Pancreas (tissue), 10 donors: ENCODE data around the gene NME7. TPM values are rescaled to one million over a fixed set of nuclear protein-coding genes. Genes with fewer than 3 reads are reported as not detected.

Experiments
- ATAC-seq, 4 donors: fragments of 200-7000 bp; cut with Tn5 transposase; one replicate each; pipeline versions ENCODE4 v1.8.0 to v1.9.1; 2020; ENCODE audit warnings: mild to moderate bottlenecking in 4 of 4, moderate library complexity in 4 of 4
- DNase-seq, 6 donors: peaks; one replicate each; pipeline ENCODE4 v3.0.0-alpha.2; 2020
- FAIRE-seq: peaks from 2 replicates; lab custom pipeline; 2012; peaks lifted over from hg19 to GRCh38; lab: Jason Lieb, UNC
- H3K27ac ChIP-seq, 4 donors: fragments of 200-600 bp; sonication (generic); 1 replicate in 3 of 4; 2 replicates in 1 of 4; pipeline versions ENCODE4 v1.5.0 to v1.8.0; 2020
- H3K27me3 ChIP-seq, 4 donors: fragments of 200-600 bp; one replicate each; pipeline ENCODE4 v1.8.0; 2021
- H3K36me3 ChIP-seq, 3 donors: fragments of 200-600 bp; sonication (generic) in 1 of 3; one replicate each; pipeline versions ENCODE4 v1.5.0 to v1.8.0; 2020 to 2021
- H3K4me1 ChIP-seq, 3 donors: fragments of 200-600 bp; one replicate each; pipeline ENCODE4 v1.8.0; 2021
- H3K4me3 ChIP-seq, 4 donors: fragments of 200-600 bp; sonication (generic) in 2 of 4; one replicate each; pipeline versions ENCODE4 v1.5.0 to v1.8.0; 2020 to 2021
- H3K9me3 ChIP-seq, 4 donors: fragments of 200-600 bp; one replicate each; pipeline ENCODE4 v1.8.0; 2021
- CTCF ChIP-seq, 4 donors: fragments of 200-600 bp; sonication (generic) in 3 of 4; IDR thresholded peaks; one replicate each; pipeline versions ENCODE4 v1.5.0 to v1.8.0; 2021; ENCODE audit warnings: antibody characterized with exemption in 4 of 4
- WGBS, 2 donors: extraction: QIAGEN DNeasy Blood & Tissue Kit; methylation state at CpG; one replicate each; pipeline ENCODE4 v1.1.7; 2013; 5-methylcytosine and 5-hydroxymethylcytosine counted together
- intact Hi-C, 3 donors: fragments of 100-400 bp; cut with DNase I; formaldehyde crosslinking; loops; one replicate each; pipeline versions ENCODE4 v1.11.1 to v1.14.2; 2022
- polyA plus RNA-seq, 2 donors: library from polyadenylated mRNA; stranded (reverse); fragments of 200-250 nt; gene quantifications; one replicate each; pipeline ENCODE4 v1.2.3, GENCODE V29; 2013
- total RNA-seq, 6 donors: library from RNA; stranded (reverse); fragmentation: NEBNext Ultra II Directional in 4 of 6; extraction: Animal tissue kit (Norgen Biotek cat#: 25700) in 4 of 6; gene quantifications; one replicate each; pipeline versions ENCODE4 v1.2.1 to v1.2.4, GENCODE V29; 2021 to 2023
- donor health status: healthy with polysubstance abuse.
- donor health status: DM: no; HTN: no; CAD: no; lungs with moderate emphysema.
- donor health status: DM: no; HTN: no; CAD: no.
- donor health status: control.
- donor health status: control.
- donor health status: Bipolar disorder and iron deficiency.
- donor health status: DM: yes; HTN: yes; CAD: no.
- donor health status: DM: no; HTN: no; CAD: no.
- donor health status: DM: no; HTN: no; CAD: no.
- donor health status: DM: yes; HTN: yes; CAD: no.

NME7 gene
- total and polyA plus RNA-seq, 8 donors, result 5.0 to 12.6 (median 8.0) TPM

- intact Hi-C loops, result no loop called here
- no peak overlapping the region for H3K4me3 ChIP-seq
- peak; percentile 34 for FAIRE-seq
- no peaks in the 10 kb centered on the region for H3K27me3 ChIP-seq
- no peak for TF ChIP-seq CTCF (IDR thresholded peaks at IDR 0.05)
- no peak overlapping the region for H3K27ac ChIP-seq
- DNase-seq, result no peak
- 94 to 96% methylated on average over 1 of the region's 1 CpG for WGBS, 2 donors
- no peak for ATAC-seq
- no peaks in the 10 kb centered on the region for H3K36me3 ChIP-seq
- no peaks in the 10 kb centered on the region for H3K9me3 ChIP-seq
- H3K4me1 ChIP-seq, result no peaks in the 10 kb centered on the region
Measured at GRCh38 chr1:169207797-169208520, 159.6 kb downstream of the NME7 start.

- DNase-seq, result no peak
- H3K36me3 ChIP-seq, result no peaks in the 10 kb centered on the region
Measured at GRCh38 chr1:169204157-169204556, 163.4 kb downstream of the NME7 start.

GRCh38 chr1:169202791-169203665, 164.6 kb downstream of the NME7 start:
- TF ChIP-seq CTCF (IDR thresholded peaks at IDR 0.05), result no peak
- FAIRE-seq, result no peak
- peak in 2 of 4 donors; percentile 31 to 60 for ATAC-seq
- no peak for DNase-seq
- Histone ChIP-seq H3K9me3 (no peaks in the 10 kb centered on the region), H3K4me1 (no peaks in the 10 kb centered on the region), H3K27ac (no peak overlapping the region), H3K27me3 (no peaks in the 10 kb centered on the region), H3K36me3 (no peaks in the 10 kb centered on the region), H3K4me3 (no peak overlapping the region)
- 98 to 99% methylated on average over 3 of the region's 3 CpGs for WGBS, 2 donors
- intact Hi-C loops, result no loop called here

More at GRCh38 chr1:169204157-169204556, 163.4 kb downstream of the NME7 start:
- intact Hi-C loops, result no loop called here
- FAIRE-seq, result no peak
- ATAC-seq, result no peak
- no peaks in the 10 kb centered on the region for H3K9me3 ChIP-seq
- H3K27ac ChIP-seq, result no peak overlapping the region
- no peaks in the 10 kb centered on the region for H3K27me3 ChIP-seq
- no peaks in the 10 kb centered on the region for H3K4me1 ChIP-seq
- no peak overlapping the region for H3K4me3 ChIP-seq
- no peak for TF ChIP-seq CTCF (IDR thresholded peaks at IDR 0.05)

- TF ChIP-seq CTCF (IDR thresholded peaks at IDR 0.05), result no peak
- no peaks in the 10 kb centered on the region for H3K27me3 ChIP-seq
- no peak for ATAC-seq
- no peaks in the 10 kb centered on the region for H3K36me3 ChIP-seq
- no peak overlapping the region for H3K27ac ChIP-seq
- FAIRE-seq, result no peak
- no peak for DNase-seq
- no peak overlapping the region for H3K4me3 ChIP-seq
- WGBS, 2 donors, result 96 to 100% methylated on average over 5 of the region's 5 CpGs
- intact Hi-C loops, result no loop called here
- H3K4me1 ChIP-seq, result no peaks in the 10 kb centered on the region
- peaks cover 0 to 4% (median 0%) of the 10 kb centered on the region in 4 donors for H3K9me3 ChIP-seq
Measured at GRCh38 chr1:169201084-169201619, 166.4 kb downstream of the NME7 start.
